Measurements from ENCODE around the gene METTL23. TPM values are rescaled to one million over a fixed set of nuclear protein-coding genes. Genes with fewer than 3 reads are reported as not detected.
"Not testable (repeated sequence)": the region's sequence is repeated elsewhere in the genome, so short reads cannot be mapped to it uniquely, and the experiment has no call there.

The METTL23 gene
- total RNA-seq, 1 donor from 2014 or later, result 31.2 TPM

- intact Hi-C loops (cut with DNase I), result loop anchor here (10.0 kb wide), 2 partner anchors 164 to 194 kb away; no protein-coding TSS in a partner anchor
- Histone ChIP-seq H3K36me3 (peaks cover 79 to 92% of the 10 kb centered on the region in 2 donors), H3K4me3 (no peak overlapping the region), H3K9me3 (no peaks in the 10 kb centered on the region), H3K27ac (no peak overlapping the region), H3K27me3 (no peaks in the 10 kb centered on the region), H3K4me1 (peaks cover 2 to 23% of the 10 kb centered on the region in 2 donors)
- DNase-seq (ENCODE audit: low spot score in 2 of 2), result no peak
- TF ChIP-seq CTCF (IDR thresholded peaks at IDR 0.05), result no peak
These were observed 8.1 kb upstream of the METTL23 start for GRCh38 chr17:76718516-76718915.

GRCh38 chr17:76720211-76720610, 6.4 kb upstream of the METTL23 start:
- no peak for TF ChIP-seq CTCF (IDR thresholded peaks at IDR 0.05)
- H3K36me3 ChIP-seq, result peaks cover 89 to 96% of the 10 kb centered on the region in 2 donors
- intact Hi-C loops (cut with DNase I), result no loop called here

GRCh38 chr17:76720941-76721340, 5.7 kb upstream of the METTL23 start:
- intact Hi-C loops (cut with DNase I), result no loop called here
- no peak for DNase-seq (ENCODE audit: low spot score in 2 of 2)
- TF ChIP-seq CTCF (IDR thresholded peaks at IDR 0.05), result no peak
- H3K27me3 ChIP-seq, result no peaks in the 10 kb centered on the region
- peaks cover 89% of the 10 kb centered on the region in 2 donors for H3K36me3 ChIP-seq
- no peaks in the 10 kb centered on the region for H3K9me3 ChIP-seq
- no peak overlapping the region for H3K27ac ChIP-seq
- no peak overlapping the region for H3K4me3 ChIP-seq
- peaks cover 16 to 33% of the 10 kb centered on the region in 2 donors for H3K4me1 ChIP-seq

More at GRCh38 chr17:76720211-76720610, 6.4 kb upstream of the METTL23 start:
- Histone ChIP-seq H3K4me3 (no peak overlapping the region), H3K27ac (no peak overlapping the region), H3K4me1 (peaks cover 13 to 38% of the 10 kb centered on the region in 2 donors), H3K27me3 (no peaks in the 10 kb centered on the region), H3K9me3 (no peaks in the 10 kb centered on the region)
- no peak for DNase-seq (ENCODE audit: low spot score in 2 of 2)

GRCh38 chr17:76721463-76721862, 5.2 kb upstream of the METTL23 start:
- Histone ChIP-seq H3K9me3 (no peaks in the 10 kb centered on the region), H3K27ac (no peak overlapping the region), H3K27me3 (no peaks in the 10 kb centered on the region), H3K4me1 (peaks cover 16 to 31% of the 10 kb centered on the region in 2 donors), H3K4me3 (no peak overlapping the region), H3K36me3 (peaks cover 84% of the 10 kb centered on the region in 2 donors)
- intact Hi-C loops (cut with DNase I), result no loop called here
- TF ChIP-seq CTCF (IDR thresholded peaks at IDR 0.05), result no peak
- no peak for DNase-seq (ENCODE audit: low spot score in 2 of 2)

- no peak overlapping the region for H3K4me3 ChIP-seq
- TF ChIP-seq CTCF (IDR thresholded peaks at IDR 0.05), result no peak
- intact Hi-C loops (cut with DNase I), result no loop called here
- no peaks in the 10 kb centered on the region for H3K9me3 ChIP-seq
- H3K36me3 ChIP-seq, result peaks cover 75 to 76% of the 10 kb centered on the region in 2 donors
- H3K27me3 ChIP-seq, result no peaks in the 10 kb centered on the region
- no peak overlapping the region for H3K27ac ChIP-seq
- no peak for DNase-seq (ENCODE audit: low spot score in 2 of 2)
- peaks cover 17 to 26% of the 10 kb centered on the region in 2 donors for H3K4me1 ChIP-seq
These were observed 4.4 kb upstream of the METTL23 start for GRCh38 chr17:76722279-76722678.

- peaks cover 23 to 31% of the 10 kb centered on the region in 2 donors for H3K4me1 ChIP-seq
- intact Hi-C loops (cut with DNase I); H3K27me3 ChIP-seq; H3K27ac ChIP-seq; H3K9me3 ChIP-seq; DNase-seq (ENCODE audit: low spot score in 2 of 2); H3K4me3 ChIP-seq: not testable (repeated sequence)
- peaks cover 68 to 69% of the 10 kb centered on the region in 2 donors for H3K36me3 ChIP-seq
These were observed 3.7 kb upstream of the METTL23 start for GRCh38 chr17:76722977-76723376.

Measured in ascending aorta (tissue), 2 donors.